BLaER1 (cell line): Measurements from ENCODE around the gene TNMD.
"Not testable (repeated sequence)": the region's sequence is repeated elsewhere in the genome, so short reads cannot be mapped to it uniquely, and the experiment has no call there.

Experiments
- H3K27ac ChIP-seq: shearing (Covaris generic); formaldehyde crosslinking; 2 replicates; pipeline ENCODE4 v1.8.1; 2022
- H3K27me3 ChIP-seq: shearing (Covaris generic); formaldehyde crosslinking; 2 replicates; pipeline ENCODE4 v1.8.1; 2022
- H3K36me3 ChIP-seq: shearing (Covaris generic); formaldehyde crosslinking; 2 replicates; pipeline ENCODE4 v1.8.1; 2022
- H3K4me1 ChIP-seq: shearing (Covaris generic); formaldehyde crosslinking; 2 replicates; pipeline ENCODE4 v1.8.1; 2022
- H3K4me2 ChIP-seq: shearing (Covaris generic); formaldehyde crosslinking; 2 replicates; pipeline ENCODE4 v1.8.1; 2022
- H3K4me3 ChIP-seq: shearing (Covaris generic); formaldehyde crosslinking; 2 replicates; pipeline ENCODE4 v1.8.1; 2022
- H3K9ac ChIP-seq: shearing (Covaris generic); formaldehyde crosslinking; 2 replicates; pipeline ENCODE4 v1.8.1; 2022
- H3K9me3 ChIP-seq: shearing (Covaris generic); formaldehyde crosslinking; 2 replicates; pipeline ENCODE4 v1.8.1; 2022
- H4K20me1 ChIP-seq: shearing (Covaris generic); formaldehyde crosslinking; 2 replicates; pipeline ENCODE4 v1.8.1; 2022
- Cebpa-rat ChIP-seq: shearing (Covaris generic); IDR thresholded peaks from 2 replicates; pipeline ENCODE4 v1.8.1; 2022

TNMD gene

GRCh38 chrX:100584611-100585010, at the start of gene TNMD:
TSS of gene TNMD (plus strand) at chrX:100584936. CDS start at chrX:100585019, 83 bp downstream.
- Histone ChIP-seq H3K4me3 (no peak within 1 kb of the TSS), H3K9ac (no peak within 1 kb of the TSS), H3K4me2 (no peak within 1 kb of the TSS), H3K36me3 (no peaks in the 10 kb centered on the region), H3K4me1 (0 out of 2 replicates have a peak, but pooled peaks cover 3% of the 10 kb centered on the region), H3K9me3 (no peaks in the 10 kb centered on the region), H3K27me3 (no peaks in the 10 kb centered on the region), H4K20me1 (no peaks in the 10 kb centered on the region), H3K27ac (no peak within 1 kb of the TSS)
- no peak for TF ChIP-seq Cebpa-rat

GRCh38 chrX:100565534-100565933, 19.2 kb upstream of the TNMD start:
- not testable (repeated sequence) for H3K4me3 ChIP-seq, H3K36me3 ChIP-seq, H3K4me2 ChIP-seq, H3K27me3 ChIP-seq, H3K27ac ChIP-seq, H3K9ac ChIP-seq, H3K9me3 ChIP-seq, H4K20me1 ChIP-seq, H3K4me1 ChIP-seq

GRCh38 chrX:100586747-100587146, 2.0 kb downstream of the TNMD start:
- Histone ChIP-seq H3K27ac (no peak overlapping the region), H3K9me3 (no peaks in the 10 kb centered on the region), H4K20me1 (no peaks in the 10 kb centered on the region), H3K9ac (no peak overlapping the region), H3K4me3 (no peak overlapping the region), H3K27me3 (no peaks in the 10 kb centered on the region), H3K4me2 (no peak overlapping the region), H3K36me3 (no peaks in the 10 kb centered on the region), H3K4me1 (0 out of 2 replicates have a peak, but pooled peaks cover 6% of the 10 kb centered on the region)
- no peak for TF ChIP-seq Cebpa-rat

- no peak overlapping the region for H3K4me2 ChIP-seq
- TF ChIP-seq Cebpa-rat = no peak
- 0 out of 2 replicates have a peak, but pooled peaks cover 6% of the 10 kb centered on the region for H3K4me1 ChIP-seq
- H3K9me3 ChIP-seq = no peaks in the 10 kb centered on the region
- H3K36me3 ChIP-seq = no peaks in the 10 kb centered on the region
- no peak overlapping the region for H3K27ac ChIP-seq
- H4K20me1 ChIP-seq = no peaks in the 10 kb centered on the region
- no peak overlapping the region for H3K4me3 ChIP-seq
- no peaks in the 10 kb centered on the region for H3K27me3 ChIP-seq
- no peak overlapping the region for H3K9ac ChIP-seq
These were observed 3.1 kb downstream of the TNMD start for GRCh38 chrX:100587861-100588260.

GRCh38 chrX:100591256-100592051, 6.7 kb downstream of the TNMD start:
- Histone ChIP-seq H3K27me3 (no peaks in the 10 kb centered on the region), H3K36me3 (no peaks in the 10 kb centered on the region), H3K9me3 (no peaks in the 10 kb centered on the region), H4K20me1 (no peaks in the 10 kb centered on the region), H3K4me1 (0 out of 2 replicates have a peak, but pooled peaks cover 6% of the 10 kb centered on the region), H3K4me2 (no peak overlapping the region), H3K9ac (no peak overlapping the region), H3K27ac (no peak overlapping the region), H3K4me3 (no peak overlapping the region)
- TF ChIP-seq Cebpa-rat = no peak

GRCh38 chrX:100593126-100593525, 8.4 kb downstream of the TNMD start:
- no peak for TF ChIP-seq Cebpa-rat
- H3K9ac ChIP-seq = no peak overlapping the region
- H3K27me3 ChIP-seq = no peaks in the 10 kb centered on the region
- no peak overlapping the region for H3K4me3 ChIP-seq
- no peak overlapping the region for H3K27ac ChIP-seq
- 0 out of 2 replicates have a peak, but pooled peaks cover 6% of the 10 kb centered on the region for H3K4me1 ChIP-seq
- H3K4me2 ChIP-seq = no peak overlapping the region
- H4K20me1 ChIP-seq = no peaks in the 10 kb centered on the region
- H3K9me3 ChIP-seq = no peaks in the 10 kb centered on the region
- no peaks in the 10 kb centered on the region for H3K36me3 ChIP-seq

- no peaks in the 10 kb centered on the region for H3K27me3 ChIP-seq
- H3K27ac ChIP-seq = no peak overlapping the region
- H3K36me3 ChIP-seq = no peaks in the 10 kb centered on the region
- H3K4me3 ChIP-seq = no peak overlapping the region
- H4K20me1 ChIP-seq = no peaks in the 10 kb centered on the region
- no peak for TF ChIP-seq Cebpa-rat
- H3K9ac ChIP-seq = no peak overlapping the region
- H3K4me1 ChIP-seq = 0 out of 2 replicates have a peak, but pooled peaks cover 6% of the 10 kb centered on the region
- H3K9me3 ChIP-seq = no peaks in the 10 kb centered on the region
- H3K4me2 ChIP-seq = no peak overlapping the region
These were observed 8.8 kb downstream of the TNMD start for GRCh38 chrX:100593581-100593980.

GRCh38 chrX:100596601-100597000, 11.9 kb downstream of the TNMD start:
- Histone ChIP-seq H3K4me1 (peaks cover 8% of the 10 kb centered on the region; the same call in 1 of the 2 replicates), H3K27ac (no peak overlapping the region), H3K9me3 (no peaks in the 10 kb centered on the region)

GRCh38 chrX:100599456-100599855, 14.7 kb downstream of the TNMD start:
- Histone ChIP-seq H3K4me2 (no peak overlapping the region), H3K9me3 (no peaks in the 10 kb centered on the region), H3K4me3 (no peak overlapping the region), H3K27me3 (no peaks in the 10 kb centered on the region), H4K20me1 (no peaks in the 10 kb centered on the region), H3K36me3 (no peaks in the 10 kb centered on the region), H3K9ac (no peak overlapping the region), H3K4me1 (peaks cover 8% of the 10 kb centered on the region; the same call in 1 of the 2 replicates), H3K27ac (no peak overlapping the region)
- no peak for TF ChIP-seq Cebpa-rat

More at GRCh38 chrX:100596601-100597000, 11.9 kb downstream of the TNMD start:
- no peak overlapping the region for H3K4me2 ChIP-seq
- no peak overlapping the region for H3K9ac ChIP-seq
- TF ChIP-seq Cebpa-rat = no peak
- no peaks in the 10 kb centered on the region for H3K27me3 ChIP-seq
- H3K36me3 ChIP-seq = no peaks in the 10 kb centered on the region
- no peaks in the 10 kb centered on the region for H4K20me1 ChIP-seq
- H3K4me3 ChIP-seq = no peak overlapping the region

GRCh38 chrX:100600340-100600739, 15.6 kb downstream of the TNMD start:
- peaks cover 8% of the 10 kb centered on the region; the same call in 1 of the 2 replicates for H3K4me1 ChIP-seq
- TF ChIP-seq Cebpa-rat = no peak
- peak overlapping the region; percentile 11 for H3K4me2 ChIP-seq
- H3K4me3 ChIP-seq = no peak overlapping the region
- H4K20me1 ChIP-seq = no peaks in the 10 kb centered on the region
- H3K36me3 ChIP-seq = no peaks in the 10 kb centered on the region
- H3K27me3 ChIP-seq = no peaks in the 10 kb centered on the region
- no peak overlapping the region for H3K9ac ChIP-seq
- H3K27ac ChIP-seq = no peak overlapping the region
- H3K9me3 ChIP-seq = no peaks in the 10 kb centered on the region
